NCI-H1694 (cell line): Measurements from ENCODE around the gene BICC1.

Experiments used
- DNase-seq: peaks from one replicate; lab custom pipeline; 2025; lab: John Stamatoyannopoulos, UW

Gene BICC1

DNA sequence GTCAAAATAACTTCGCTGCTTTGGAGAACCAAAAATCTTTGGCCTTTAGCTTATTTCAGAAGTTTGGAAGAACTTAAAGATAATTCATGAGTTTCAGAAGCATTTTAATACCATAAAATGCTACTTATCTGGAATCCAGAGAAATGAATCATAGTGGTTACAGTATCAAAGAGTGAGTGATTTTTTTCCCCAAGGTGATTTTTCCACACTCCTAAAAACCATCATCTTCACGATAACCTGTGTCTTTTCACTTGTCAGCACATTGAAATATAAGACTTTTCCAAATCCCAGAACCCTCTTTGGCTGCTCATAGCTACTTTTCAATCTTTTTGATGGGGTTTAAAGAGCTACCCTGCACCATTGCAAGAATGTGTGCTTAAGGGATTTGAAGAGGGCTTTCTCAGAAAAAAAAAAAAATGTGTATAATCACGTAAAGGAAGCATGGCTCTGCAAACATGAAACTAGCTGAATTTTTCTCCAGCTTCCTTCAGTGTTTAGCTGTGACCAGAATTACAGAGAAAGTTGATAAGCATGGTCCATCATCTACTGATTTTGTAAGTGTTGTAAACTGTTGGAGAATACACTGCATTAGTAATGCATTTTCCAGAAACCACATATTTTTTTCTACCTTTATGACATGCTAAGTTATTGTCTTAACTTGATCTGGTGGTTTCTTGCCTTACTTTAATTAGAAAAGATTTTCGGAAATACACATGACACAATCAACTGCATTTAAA is 134.9 kb downstream of the BICC1 start:
- no peak for DNase-seq

GRCh38 chr10:58648131-58648530 is 135.5 kb downstream of the BICC1 start:
- no peak for DNase-seq

DNA sequence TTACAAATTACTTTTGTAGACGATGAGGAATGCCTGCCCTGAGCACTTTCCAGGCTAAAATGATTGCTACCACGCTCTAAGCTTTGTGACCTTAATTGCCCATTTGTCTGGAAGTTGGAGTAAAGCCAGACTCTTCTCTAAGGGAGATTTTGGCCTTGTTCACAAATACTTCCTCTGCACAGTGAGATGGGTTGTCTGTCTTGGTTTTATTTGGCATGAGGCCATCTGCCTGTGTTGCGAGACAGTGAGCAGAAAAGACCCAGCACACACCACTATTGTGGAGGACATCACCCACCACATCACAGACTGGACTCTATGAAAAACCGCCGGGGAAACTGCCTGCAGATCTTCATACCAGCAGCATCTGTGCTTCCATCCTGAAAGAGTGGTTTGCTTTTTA is 138.4 kb downstream of the BICC1 start:
- DNase-seq = no peak

DNA sequence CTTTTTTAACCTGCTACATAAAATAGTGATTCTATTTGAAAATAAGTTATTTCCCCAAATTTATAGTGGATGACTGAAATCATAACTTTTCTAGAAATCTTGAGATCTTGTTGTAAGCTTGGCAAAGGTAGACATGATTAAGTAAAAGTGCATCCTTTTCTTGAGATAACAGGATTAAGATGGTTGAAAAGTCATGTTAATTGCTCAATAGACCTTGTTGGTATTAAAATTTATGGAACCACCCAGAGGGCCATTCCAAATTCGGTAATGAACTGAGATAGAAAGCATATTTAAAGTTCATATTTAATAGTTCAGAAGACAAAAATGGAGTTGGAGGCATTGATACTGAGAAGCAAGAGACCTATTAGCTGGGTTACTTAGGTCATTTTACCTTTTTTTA is 139.1 kb downstream of the BICC1 start:
- DNase-seq = no peak

DNA sequence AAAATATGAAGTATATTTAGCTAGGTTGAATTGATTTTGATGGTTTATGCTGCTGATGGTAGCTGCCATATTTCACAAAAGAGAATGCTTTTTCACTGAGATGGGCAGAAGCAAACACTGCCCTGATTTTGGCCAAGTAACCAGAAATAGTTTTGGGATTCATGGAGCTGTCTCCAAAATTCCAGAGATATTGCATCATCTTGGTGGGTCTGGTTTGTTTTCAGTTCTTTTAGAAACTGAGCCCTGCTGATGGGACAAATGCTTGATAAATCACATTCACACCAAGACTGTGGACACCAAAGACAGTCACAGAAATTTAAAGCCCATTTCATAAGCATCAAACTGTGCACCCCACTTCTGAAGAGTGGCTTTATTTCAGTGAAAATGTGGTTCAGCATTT is 140.5 kb downstream of the BICC1 start:
- DNase-seq = no peak

DNA sequence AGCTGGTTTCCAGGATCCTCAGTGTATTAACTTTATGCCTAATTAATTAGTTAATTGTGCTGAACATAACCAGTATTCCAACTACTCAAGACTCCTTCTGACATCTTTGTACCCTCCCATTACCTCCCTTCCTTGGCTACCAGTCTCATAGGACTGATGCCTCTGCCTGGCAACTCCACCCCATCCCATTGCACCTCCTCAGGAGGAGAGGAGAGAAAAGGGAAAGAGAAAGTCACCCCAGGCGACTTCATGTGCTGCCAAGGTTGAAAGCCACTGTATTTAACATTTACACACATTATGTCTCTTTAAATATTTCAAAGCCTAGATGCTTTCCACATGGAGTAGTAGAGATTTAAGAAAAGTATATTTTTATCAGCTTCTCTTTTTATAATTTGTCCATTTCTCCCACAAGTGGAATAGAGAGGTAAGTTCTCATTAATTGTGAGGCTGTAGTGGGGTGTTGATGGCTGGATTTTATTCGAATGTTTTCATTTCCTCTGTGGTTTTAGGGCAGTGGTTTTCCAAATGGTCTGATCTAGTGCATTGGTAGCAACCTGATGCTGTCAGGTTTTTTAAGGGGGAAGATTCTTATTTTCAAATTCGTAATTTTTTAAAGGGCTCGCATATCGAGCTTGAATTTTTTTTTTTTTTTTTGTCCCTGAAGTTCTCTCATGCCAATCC is 148.0 kb downstream of the BICC1 start:
- no peak for DNase-seq

- no peak for DNase-seq
Observed at GRCh38 chr10:58661336-58661735, 148.7 kb downstream of the BICC1 start.

DNA sequence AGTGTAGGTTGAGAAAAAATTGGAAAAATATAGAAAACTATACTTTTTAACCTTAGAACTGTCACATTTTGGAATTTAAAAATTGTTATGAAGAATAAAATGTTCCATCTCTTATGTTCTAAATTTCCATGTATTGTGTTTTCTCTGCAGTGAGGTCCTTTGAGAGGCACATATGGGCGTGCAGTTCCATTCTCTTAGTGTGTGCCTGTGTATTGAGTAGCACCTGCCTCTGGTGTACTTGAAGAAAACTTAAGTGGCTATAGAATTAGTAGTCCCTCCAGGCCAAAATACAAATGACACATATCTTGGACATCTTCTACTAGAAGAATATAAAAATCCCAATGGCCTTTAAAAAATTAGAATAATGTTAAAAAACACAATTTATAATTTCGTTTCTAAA is 149.2 kb downstream of the BICC1 start:
- DNase-seq = no peak

GRCh38 chr10:58662314-58662713 is 149.6 kb downstream of the BICC1 start:
- DNase-seq = no peak

DNA sequence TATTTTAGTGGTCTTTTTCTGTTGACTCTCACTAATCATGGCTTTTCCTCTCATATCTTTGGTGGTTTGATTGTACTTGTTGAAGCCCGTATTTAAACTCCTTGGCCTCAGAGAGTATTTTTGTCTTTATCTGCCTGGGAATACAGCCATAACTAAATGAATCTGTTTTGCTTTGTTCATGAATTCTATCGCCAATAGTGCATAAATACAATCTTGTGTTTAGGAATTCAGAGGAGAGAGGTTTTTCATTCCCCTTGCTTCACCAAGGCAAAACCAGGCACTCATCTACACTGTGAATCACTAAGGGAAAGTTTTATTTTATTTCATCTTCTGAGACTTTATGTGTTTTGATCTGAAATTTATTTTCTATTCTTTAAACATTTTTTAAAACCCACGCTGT is 152.7 kb downstream of the BICC1 start:
- DNase-seq = no peak

- no peak for DNase-seq
Observed at GRCh38 chr10:58666024-58666423, 153.4 kb downstream of the BICC1 start.

DNA sequence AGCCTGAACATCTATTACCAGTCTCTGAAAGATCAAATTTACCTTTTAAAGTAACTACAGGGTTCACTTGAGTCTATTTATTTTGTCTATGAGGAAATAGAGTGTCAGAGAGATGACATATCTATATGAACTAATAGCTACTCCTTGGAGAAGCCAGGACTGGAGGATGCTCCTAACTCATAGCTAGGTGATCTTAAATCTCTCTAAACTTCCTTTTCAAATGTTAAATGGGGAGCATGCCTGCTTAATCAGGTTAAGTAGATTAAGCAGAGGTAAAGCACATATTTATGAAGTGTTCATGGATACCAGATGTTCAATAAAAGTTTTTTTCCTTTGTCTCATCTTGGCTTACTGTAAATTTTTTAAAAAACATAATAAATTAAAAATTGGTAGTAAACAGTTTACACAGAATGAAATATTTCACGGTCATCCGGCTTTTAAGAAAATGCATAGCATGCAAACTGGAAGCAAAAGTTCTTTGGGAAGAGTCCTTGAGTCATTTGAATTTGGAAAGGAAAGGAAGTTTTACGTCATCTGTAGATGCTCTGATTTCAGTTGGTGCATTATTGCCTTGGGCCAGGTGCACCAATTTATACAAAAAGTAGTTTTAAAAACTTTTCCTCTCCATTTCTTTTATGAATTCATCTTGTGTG is 155.1 kb downstream of the BICC1 start:
- DNase-seq = no peak

DNA sequence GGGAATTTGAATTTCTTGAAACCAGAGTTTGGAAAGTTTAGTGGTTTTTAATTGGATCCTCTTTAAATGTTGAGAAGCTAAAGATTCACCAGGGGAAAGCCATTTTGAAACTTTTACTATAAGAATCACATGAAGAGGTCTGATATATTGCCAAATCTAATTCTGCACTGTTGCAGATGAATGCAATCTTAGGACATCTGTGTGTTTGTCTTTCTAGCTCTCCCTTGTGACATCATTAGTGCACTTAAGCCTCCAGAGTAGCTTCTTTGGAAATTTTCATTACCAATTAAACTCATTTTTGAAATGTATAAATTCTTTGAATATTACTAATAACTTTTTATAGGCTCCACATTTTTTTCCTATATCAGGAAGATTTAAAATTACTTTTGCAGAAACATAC is 160.2 kb downstream of the BICC1 start:
- DNase-seq = no peak

DNA sequence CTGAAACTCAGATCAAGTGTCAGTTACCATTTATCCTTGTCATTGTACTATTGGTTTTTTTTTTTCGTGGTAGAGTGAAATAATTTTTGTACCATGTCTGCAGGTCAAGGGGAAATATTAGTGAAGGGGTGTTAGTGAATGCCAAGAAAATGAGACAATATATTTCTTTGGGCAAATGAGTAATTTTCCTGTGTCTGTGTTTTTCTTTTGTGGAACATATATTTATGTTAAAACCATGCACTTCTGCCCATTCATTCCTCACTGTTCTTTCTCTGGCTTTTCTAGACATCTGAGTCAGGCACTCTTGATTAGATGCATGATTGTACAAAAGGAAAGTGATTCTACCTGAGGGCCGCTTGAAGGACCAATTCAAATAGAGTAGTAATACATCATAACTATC is 161.6 kb downstream of the BICC1 start:
- no peak for DNase-seq

- no peak for DNase-seq
Observed at GRCh38 chr10:58675321-58675720, 162.6 kb downstream of the BICC1 start.

GRCh38 chr10:58691528-58691927 is 178.9 kb downstream of the BICC1 start:
- DNase-seq = no peak

GRCh38 chr10:58693919-58694318 is 181.2 kb downstream of the BICC1 start:
- DNase-seq = no peak

GRCh38 chr10:58695022-58695421 is 182.3 kb downstream of the BICC1 start:
- no peak for DNase-seq

- no peak for DNase-seq
Observed at GRCh38 chr10:58696736-58697135, 184.1 kb downstream of the BICC1 start.

DNA sequence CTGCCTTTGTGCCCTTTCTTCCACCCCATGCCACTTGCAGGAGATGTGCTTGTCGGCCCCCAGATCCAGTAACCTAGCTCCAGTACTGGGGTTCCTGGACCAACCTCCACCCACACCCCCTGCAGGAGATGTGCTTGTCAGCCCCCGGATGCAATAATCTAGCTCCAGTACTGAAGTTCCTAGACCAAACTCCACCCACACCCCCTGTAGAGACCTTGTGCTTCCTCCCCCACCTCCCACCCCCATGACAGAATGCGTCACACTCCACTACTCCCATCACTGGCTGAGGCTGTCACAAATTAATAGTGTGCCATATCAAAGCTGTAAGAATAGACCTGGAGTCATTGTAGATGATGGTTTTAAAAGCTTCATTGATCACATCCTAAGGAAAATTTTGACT is 185.0 kb downstream of the BICC1 start:
- no peak for DNase-seq

GRCh38 chr10:58698777-58699356 is 186.2 kb downstream of the BICC1 start:
- no peak for DNase-seq

DNA sequence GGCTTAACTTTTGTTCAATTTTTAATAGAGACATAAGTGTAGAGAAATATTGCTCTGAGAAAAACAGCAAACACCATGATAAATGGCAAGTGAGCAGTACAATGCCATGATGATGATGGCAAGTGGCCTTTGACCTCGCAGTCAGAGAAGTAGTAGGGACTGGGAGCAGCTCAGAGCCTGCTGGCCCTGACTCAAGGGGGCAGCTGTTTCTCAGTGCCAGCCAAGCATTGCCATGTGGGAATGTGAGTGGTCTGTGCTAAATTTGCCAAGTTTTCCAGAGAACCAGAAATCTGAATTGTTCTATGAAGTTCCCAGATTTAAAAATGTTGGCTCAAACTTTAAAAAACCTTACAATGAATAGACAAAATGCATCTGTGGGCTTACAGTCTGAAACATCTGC is 187.9 kb downstream of the BICC1 start:
- DNase-seq = no peak
